GM23338 (cell line): ENCODE data around the gene AKAP8L.

ENCODE experiments used
- CREB1 ChIP-seq: fragments of 250-450 bp; sonication (Bioruptor Pico); IDR thresholded peaks from 2 replicates; pipeline ENCODE4 v1.5.0; 2020; ENCODE audit warnings: low read depth, mild to moderate bottlenecking, moderate library complexity
- CTCF ChIP-seq, 2 experiments: fragments of 200-600 bp in 1 of 2; sonication (generic) in 1 of 2; conservative IDR thresholded peaks; 2 replicates each; pipeline versions ENCODE4 v1.5.1 to v1.6.1; 2016 to 2017; ENCODE audit warnings: antibody characterized with exemption in 2 of 2, low read depth in 2 of 2, mild to moderate bottlenecking in 2 of 2, moderate library complexity in 1 of 2
- ETS1 ChIP-seq: IDR thresholded peaks from 2 replicates; pipeline ENCODE4 v1.6.1; 2016; ENCODE audit warnings: antibody characterized with exemption
- EZH2 ChIP-seq: fragments of 200-600 bp; sonication (generic); IDR thresholded peaks from one replicate; pipeline ENCODE4 v1.8.0; 2017; ENCODE audit warnings: antibody characterized with exemption, mild to moderate bottlenecking, low read depth; ENCODE audit not compliant: unreplicated experiment
- EZH2phosphoT487 ChIP-seq: fragments of 200-600 bp; sonication (generic); IDR thresholded peaks from one replicate; pipeline ENCODE4 v1.8.1; 2018; ENCODE audit warnings: antibody characterized with exemption; ENCODE audit not compliant: unreplicated experiment
- JUNB ChIP-seq: IDR thresholded peaks from one replicate; pipeline ENCODE4 v1.6.1; 2016; ENCODE audit warnings: antibody characterized with exemption; ENCODE audit not compliant: unreplicated experiment
- POLR2AphosphoS5 ChIP-seq: IDR thresholded peaks from 2 replicates; pipeline ENCODE4 v1.6.1; 2016; ENCODE audit warnings: antibody characterized with exemption, low read depth
- REST ChIP-seq: IDR thresholded peaks from one replicate; pipeline ENCODE4 v1.6.1; 2018; ENCODE audit warnings: antibody characterized with exemption; ENCODE audit not compliant: unreplicated experiment
- STAT1 ChIP-seq: IDR thresholded peaks from one replicate; pipeline ENCODE4 v1.6.1; 2016; ENCODE audit warnings: antibody characterized with exemption; ENCODE audit not compliant: unreplicated experiment

GRCh38 chr19:15381429-15381828 lies 37.4 kb downstream of the AKAP8L start:
- TF ChIP-seq JUNB (no peak), POLR2AphosphoS5 (no peak), EZH2 (no peak), CTCF (conservative IDR thresholded peaks at IDR 0.05; ENCODE audit: low read depth in 2 of 2) (no peak), REST (no peak), EZH2phosphoT487 (no peak), STAT1 (no peak), CREB1 (no peak), ETS1 (no peak)
